ENCODE data around the gene SWI5. TPM values are rescaled to one million over a fixed set of nuclear protein-coding genes. Genes with fewer than 3 reads are reported as not detected.

The SWI5 gene
- polyA plus RNA-seq, 3 donors = 14.4 to 18.0 (median 16.2) TPM

DNA sequence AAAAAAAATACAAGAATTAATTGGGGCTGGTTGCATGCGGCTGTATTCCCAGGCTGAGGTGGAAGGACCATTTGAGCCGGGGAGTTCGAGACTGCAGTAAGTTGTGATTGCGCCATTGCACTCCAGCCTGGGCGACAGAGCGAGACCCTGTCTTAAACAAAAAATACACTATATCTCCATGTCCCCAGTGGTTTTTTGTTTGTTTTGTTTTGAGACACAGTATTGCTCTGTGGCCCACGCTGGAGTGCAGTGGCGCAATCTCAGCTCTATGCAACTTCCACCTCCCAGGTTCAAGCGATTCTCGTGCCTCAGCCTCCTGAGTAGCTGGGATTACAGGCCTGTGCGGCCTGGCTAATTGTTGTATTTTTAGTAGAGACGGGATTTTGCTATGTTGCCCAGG, 47.7 kb downstream of the SWI5 start:
- Histone ChIP-seq H3K9me3 (replicated peaks in 1 of 2; ENCODE audit: control insufficient read depth in 1 of 2, insufficient read depth in 1 of 2, low read length in 2 of 2) (no peaks in the 10 kb centered on the region), H3K4me3 (replicated peaks in 1 of 3; ENCODE audit: low read depth in 2 of 3, low read length in 3 of 3) (peak overlapping the region in 1 of 3 experiments; percentile 96), H3K79me2 (ENCODE audit: insufficient read depth, low read length) (peaks cover 30% of the 10 kb centered on the region), H4K20me1 (ENCODE audit: insufficient read depth, low read length) (no peaks in the 10 kb centered on the region), H2AFZ (ENCODE audit: insufficient read depth, low read depth, low read length, poor library complexity, severe bottlenecking) (no peak overlapping the region), H3K27me3 (ENCODE audit: control insufficient read depth in 2 of 2, insufficient read depth in 2 of 2, low read length in 2 of 2) (no peaks in the 10 kb centered on the region), H3K36me3 (replicated peaks in 1 of 2; ENCODE audit: control insufficient read depth in 1 of 2, insufficient read depth in 2 of 2, low read length in 2 of 2) (peaks cover 8 to 27% of the 10 kb centered on the region in 2 donors), H3K27ac (ENCODE audit: low read depth in 1 of 2, low read length in 2 of 2) (peak overlapping the region in 1 of 2 donors; percentile 86), H3K4me1 (ENCODE audit: control insufficient read depth in 1 of 2, insufficient read depth in 2 of 2, low read length in 2 of 2) (peaks cover 20 to 23% of the 10 kb centered on the region in 2 donors), H3K4me2 (replicated peaks; ENCODE audit: extremely low read depth, low read length, poor library complexity, severe bottlenecking) (peak overlapping the region; percentile 98), H3K9ac (ENCODE audit: insufficient read depth, low read length, poor library complexity, severe bottlenecking) (peak overlapping the region; percentile 71)
- Mint-ChIP-seq H3K27ac (peak overlapping the region in 3 of 7 donors; percentile 18 to 97 (median 97)), H3K4me1 (peaks cover 14% of the 10 kb centered on the region), H3K4me3 (peak overlapping the region in 1 of 2 donors; percentile 90), H3K9me3 (no peaks in the 10 kb centered on the region), H3K27me3 (ENCODE audit: low read depth in 3 of 3) (peaks cover 0 to 3% (median 1%) of the 10 kb centered on the region in 3 donors), H3K36me3 (peaks cover 22 to 27% of the 10 kb centered on the region in 2 donors)
- WGBS (ENCODE audit: insufficient coverage) = no CpG with 5 or more reads among the region's 12 CpGs
- intact Hi-C loops (cut with micrococcal nuclease) = loop anchor here (2.0 to 10.0 kb wide), 5 partner anchors 17 to 134 kb away; partner anchors contain the start of genes GOLGA2 (in 2 of the 2), SWI5 (in 2 of the 2), URM1 (in 2 of the 2) and ODF2 (in 1 of the 2)
- TF ChIP-seq CTCF (IDR thresholded peaks at IDR 0.05) = no peak
- no peak for DNase-seq

GRCh38 chr9:128324401-128324800, 48.3 kb downstream of the SWI5 start:
- H3K27ac Mint-ChIP-seq = no peak overlapping the region
- no peak overlapping the region for H3K27ac ChIP-seq (ENCODE audit: low read depth in 1 of 2, low read length in 2 of 2)
- peaks cover 30% of the 10 kb centered on the region for H3K79me2 ChIP-seq (ENCODE audit: insufficient read depth, low read length)
- H3K27me3 ChIP-seq (ENCODE audit: control insufficient read depth in 2 of 2, insufficient read depth in 2 of 2, low read length in 2 of 2) = no peaks in the 10 kb centered on the region
- DNase-seq = no peak
- peaks cover 24 to 28% of the 10 kb centered on the region in 2 donors for H3K36me3 Mint-ChIP-seq
- no peaks in the 10 kb centered on the region for H4K20me1 ChIP-seq (ENCODE audit: insufficient read depth, low read length)
- no peak overlapping the region for H2AFZ ChIP-seq (ENCODE audit: insufficient read depth, low read depth, low read length, poor library complexity, severe bottlenecking)
- no peak overlapping the region for H3K4me3 ChIP-seq (replicated peaks in 1 of 3; ENCODE audit: low read depth in 2 of 3, low read length in 3 of 3)
- WGBS (ENCODE audit: insufficient coverage) = no CpG with 5 or more reads among the region's 1 CpG
- H3K9me3 ChIP-seq (replicated peaks in 1 of 2; ENCODE audit: control insufficient read depth in 1 of 2, insufficient read depth in 1 of 2, low read length in 2 of 2) = no peaks in the 10 kb centered on the region
- peaks cover 14% of the 10 kb centered on the region for H3K4me1 Mint-ChIP-seq
- no peak for TF ChIP-seq CTCF (IDR thresholded peaks at IDR 0.05)
- no peak overlapping the region for H3K9ac ChIP-seq (ENCODE audit: insufficient read depth, low read length, poor library complexity, severe bottlenecking)
- H3K4me2 ChIP-seq (replicated peaks; ENCODE audit: extremely low read depth, low read length, poor library complexity, severe bottlenecking) = no peak overlapping the region
- no peaks in the 10 kb centered on the region for H3K9me3 Mint-ChIP-seq
- peaks cover 0 to 3% (median 1%) of the 10 kb centered on the region in 3 donors for H3K27me3 Mint-ChIP-seq (ENCODE audit: low read depth in 3 of 3)
- H3K36me3 ChIP-seq (replicated peaks in 1 of 2; ENCODE audit: control insufficient read depth in 1 of 2, insufficient read depth in 2 of 2, low read length in 2 of 2) = peaks cover 8 to 30% of the 10 kb centered on the region in 2 donors
- no peak overlapping the region for H3K4me3 Mint-ChIP-seq
- intact Hi-C loops (cut with micrococcal nuclease) = loop anchor here (5.0 to 10.0 kb wide), 3 partner anchors 47 to 133 kb away; partner anchors contain the start of genes GOLGA2 (in 2 of the 2), SWI5 (in 2 of the 2), ODF2 (in 1 of the 2) and URM1 (in 1 of the 2)
- peaks cover 20 to 23% of the 10 kb centered on the region in 2 donors for H3K4me1 ChIP-seq (ENCODE audit: control insufficient read depth in 1 of 2, insufficient read depth in 2 of 2, low read length in 2 of 2)

All from CD14-positive monocyte (primary cell).